BLaER1 (cell line): ENCODE measurements around the gene PRR36.
A peak's percentile ranks its signal among the peaks of the same experiment; 100 is the strongest.

Source experiments
- H3K27ac ChIP-seq: shearing (Covaris generic); formaldehyde crosslinking; 2 replicates; pipeline ENCODE4 v1.8.1; 2022
- H3K27me3 ChIP-seq: shearing (Covaris generic); formaldehyde crosslinking; 2 replicates; pipeline ENCODE4 v1.8.1; 2022
- H3K36me3 ChIP-seq: shearing (Covaris generic); formaldehyde crosslinking; 2 replicates; pipeline ENCODE4 v1.8.1; 2022
- H3K4me1 ChIP-seq: shearing (Covaris generic); formaldehyde crosslinking; 2 replicates; pipeline ENCODE4 v1.8.1; 2022
- H3K4me2 ChIP-seq: shearing (Covaris generic); formaldehyde crosslinking; 2 replicates; pipeline ENCODE4 v1.8.1; 2022
- H3K4me3 ChIP-seq: shearing (Covaris generic); formaldehyde crosslinking; 2 replicates; pipeline ENCODE4 v1.8.1; 2022
- H3K9ac ChIP-seq: shearing (Covaris generic); formaldehyde crosslinking; 2 replicates; pipeline ENCODE4 v1.8.1; 2022
- H3K9me3 ChIP-seq: shearing (Covaris generic); formaldehyde crosslinking; 2 replicates; pipeline ENCODE4 v1.8.1; 2022
- H4K20me1 ChIP-seq: shearing (Covaris generic); formaldehyde crosslinking; 2 replicates; pipeline ENCODE4 v1.8.1; 2022
- Cebpa-rat ChIP-seq: shearing (Covaris generic); IDR thresholded peaks from 2 replicates; pipeline ENCODE4 v1.8.1; 2022

Gene PRR36

GRCh38 chr19:7873304-7874075 is 700 bp downstream of the PRR36 start:
- Histone ChIP-seq H3K9me3 (no peaks in the 10 kb centered on the region), H3K9ac (peak overlapping the region; percentile 85), H3K4me3 (peak overlapping the region; percentile 81), H3K4me2 (peak overlapping the region; percentile 91), H3K27ac (peak overlapping the region; percentile 89), H4K20me1 (peaks cover 36% of the 10 kb centered on the region), H3K36me3 (no peaks in the 10 kb centered on the region), H3K4me1 (peaks cover 58% of the 10 kb centered on the region), H3K27me3 (no peaks in the 10 kb centered on the region)
- no peak for TF ChIP-seq Cebpa-rat

- H3K9me3 ChIP-seq: no peaks in the 10 kb centered on the region
- H4K20me1 ChIP-seq: peaks cover 36% of the 10 kb centered on the region
- no peak for TF ChIP-seq Cebpa-rat
- H3K27ac ChIP-seq: peak overlapping the region; percentile 1; the same call in 1 of the 2 replicates
- peaks cover 67% of the 10 kb centered on the region for H3K4me1 ChIP-seq
- H3K9ac ChIP-seq: peak overlapping the region; percentile 38; the same call in 1 of the 2 replicates
- peak overlapping the region; percentile 91 for H3K4me2 ChIP-seq
- no peaks in the 10 kb centered on the region for H3K27me3 ChIP-seq
- no peaks in the 10 kb centered on the region for H3K36me3 ChIP-seq
- H3K4me3 ChIP-seq: peak overlapping the region; percentile 81
These were observed 1.6 kb downstream of the PRR36 start for GRCh38 chr19:7872306-7873204.

GRCh38 chr19:7871437-7872305 is 2.5 kb downstream of the PRR36 start:
- H3K27me3 ChIP-seq: no peaks in the 10 kb centered on the region
- H3K9ac ChIP-seq: no peak overlapping the region
- H3K27ac ChIP-seq: no peak overlapping the region
- H4K20me1 ChIP-seq: peaks cover 36% of the 10 kb centered on the region
- H3K36me3 ChIP-seq: no peaks in the 10 kb centered on the region
- H3K9me3 ChIP-seq: no peaks in the 10 kb centered on the region
- H3K4me1 ChIP-seq: peaks cover 69% of the 10 kb centered on the region
- peak overlapping the region; percentile 91 for H3K4me2 ChIP-seq
- peak overlapping the region; percentile 53 for H3K4me3 ChIP-seq
- no peak for TF ChIP-seq Cebpa-rat

DNA sequence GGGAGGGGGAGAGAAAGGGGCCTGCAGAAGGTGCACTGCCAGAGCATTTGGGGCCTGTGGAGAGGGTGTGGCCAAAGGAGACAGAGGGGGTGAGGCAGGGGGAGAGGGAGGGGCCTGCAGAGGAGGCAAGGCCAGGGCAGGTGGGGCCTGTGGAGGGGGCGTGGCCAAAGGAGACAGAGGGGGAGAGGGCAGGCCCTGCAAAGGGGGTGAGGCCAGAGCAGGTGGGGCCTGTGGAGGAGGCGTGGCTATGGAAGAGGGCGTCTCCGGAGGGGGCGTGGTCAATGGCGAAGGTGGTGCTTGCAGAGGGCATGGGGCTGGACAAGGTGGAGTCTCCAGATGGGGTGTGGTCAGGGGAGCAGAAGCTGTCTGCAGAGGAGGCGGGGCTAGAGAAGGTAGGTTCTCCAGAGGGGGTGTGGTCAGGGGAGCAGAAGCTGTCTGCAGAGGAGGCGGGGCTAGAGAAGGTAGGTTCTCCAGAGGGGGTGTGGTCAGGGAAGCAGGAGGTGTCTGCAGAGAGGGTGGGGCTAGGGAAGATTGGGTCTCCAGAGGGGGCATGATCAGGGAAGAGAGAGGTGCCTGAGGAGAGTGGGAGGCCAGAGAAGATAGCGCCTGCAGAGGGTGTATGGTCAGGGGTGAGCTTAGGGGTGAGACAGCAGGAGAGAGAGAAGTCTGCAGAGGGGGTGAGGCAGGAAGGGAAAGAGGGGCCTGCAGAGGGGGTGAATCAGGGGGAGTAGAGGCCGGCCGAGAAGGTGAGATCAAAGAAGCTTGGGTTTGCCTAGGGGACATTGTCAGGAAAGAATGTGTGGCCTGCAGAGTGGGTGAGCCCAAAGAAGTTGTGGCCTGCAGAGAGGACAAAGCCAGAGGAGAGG is 3.4 kb downstream of the PRR36 start:
- peaks cover 69% of the 10 kb centered on the region for H3K4me1 ChIP-seq
- peaks cover 36% of the 10 kb centered on the region for H4K20me1 ChIP-seq
- no peaks in the 10 kb centered on the region for H3K36me3 ChIP-seq
- H3K27ac ChIP-seq: no peak overlapping the region
- peak overlapping the region; percentile 30 for H3K4me3 ChIP-seq
- H3K9ac ChIP-seq: no peak overlapping the region
- TF ChIP-seq Cebpa-rat: no peak
- 0 out of 2 replicates have a peak, but pooled peaks cover 2% of the 10 kb centered on the region for H3K27me3 ChIP-seq
- H3K4me2 ChIP-seq: peak overlapping the region; percentile 73
- H3K9me3 ChIP-seq: no peaks in the 10 kb centered on the region

DNA sequence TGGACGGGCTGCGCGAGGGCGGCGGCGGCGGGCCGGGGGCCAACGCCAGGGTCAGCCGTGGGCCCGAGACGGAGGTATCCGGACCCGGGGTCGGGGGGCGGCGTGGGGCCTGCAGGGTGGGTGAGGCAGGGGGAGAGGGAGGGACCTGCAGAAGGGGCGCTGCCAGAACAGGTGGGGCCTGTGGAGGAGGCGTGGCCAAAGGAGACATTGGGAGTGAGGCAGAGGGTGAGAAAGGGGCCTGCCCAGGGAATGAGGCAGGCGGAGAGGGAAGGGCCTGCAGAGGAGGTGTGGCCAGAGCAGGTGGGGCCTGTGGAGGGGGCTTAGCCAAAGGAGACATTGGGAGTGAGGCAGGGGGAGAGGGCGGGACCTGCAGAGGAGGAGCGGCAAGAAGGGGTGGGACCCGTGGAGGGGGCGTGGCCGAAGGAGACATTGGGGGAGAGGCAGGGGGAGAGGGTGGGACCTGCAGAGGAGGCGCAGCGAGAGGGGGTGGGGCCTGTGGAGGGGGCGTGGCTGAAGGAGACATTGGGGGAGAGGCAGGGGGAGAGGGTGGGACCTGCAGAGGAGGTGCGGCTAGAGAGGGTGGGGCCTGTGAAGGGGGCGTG is 4.2 kb downstream of the PRR36 start:
- Histone ChIP-seq H3K9me3 (no peaks in the 10 kb centered on the region), H3K4me3 (peak overlapping the region; percentile 67), H3K27me3 (peaks cover 9% of the 10 kb centered on the region; the same call in 1 of the 2 replicates), H3K9ac (no peak overlapping the region), H3K27ac (no peak overlapping the region), H3K36me3 (no peaks in the 10 kb centered on the region), H3K4me2 (peak overlapping the region; percentile 95), H4K20me1 (peaks cover 39% of the 10 kb centered on the region), H3K4me1 (peaks cover 71% of the 10 kb centered on the region)
- TF ChIP-seq Cebpa-rat: no peak

- peak overlapping the region; percentile 64; the same call in 1 of the 2 replicates for H3K9ac ChIP-seq
- TF ChIP-seq Cebpa-rat: no peak
- peaks cover 70% of the 10 kb centered on the region for H3K4me1 ChIP-seq
- peak overlapping the region; percentile 67 for H3K4me3 ChIP-seq
- H4K20me1 ChIP-seq: peaks cover 44% of the 10 kb centered on the region
- peak overlapping the region; percentile 95 for H3K4me2 ChIP-seq
- H3K27me3 ChIP-seq: peaks cover 14% of the 10 kb centered on the region; the same call in 1 of the 2 replicates
- no peaks in the 10 kb centered on the region for H3K9me3 ChIP-seq
- H3K27ac ChIP-seq: peak overlapping the region; percentile 73; the same call in 1 of the 2 replicates
- no peaks in the 10 kb centered on the region for H3K36me3 ChIP-seq
These were observed 4.7 kb downstream of the PRR36 start for GRCh38 chr19:7869453-7869909.

GRCh38 chr19:7868671-7869452 is 5.3 kb downstream of the PRR36 start:
- peaks cover 21% of the 10 kb centered on the region for H3K27me3 ChIP-seq
- H4K20me1 ChIP-seq: peaks cover 49% of the 10 kb centered on the region
- peaks cover 73% of the 10 kb centered on the region for H3K4me1 ChIP-seq
- H3K9ac ChIP-seq: peak overlapping the region; percentile 64; the same call in 1 of the 2 replicates
- no peak for TF ChIP-seq Cebpa-rat
- peak overlapping the region; percentile 95 for H3K4me2 ChIP-seq
- H3K36me3 ChIP-seq: no peaks in the 10 kb centered on the region
- peak overlapping the region; percentile 67 for H3K4me3 ChIP-seq
- H3K27ac ChIP-seq: peak overlapping the region; percentile 73
- H3K9me3 ChIP-seq: no peaks in the 10 kb centered on the region

DNA sequence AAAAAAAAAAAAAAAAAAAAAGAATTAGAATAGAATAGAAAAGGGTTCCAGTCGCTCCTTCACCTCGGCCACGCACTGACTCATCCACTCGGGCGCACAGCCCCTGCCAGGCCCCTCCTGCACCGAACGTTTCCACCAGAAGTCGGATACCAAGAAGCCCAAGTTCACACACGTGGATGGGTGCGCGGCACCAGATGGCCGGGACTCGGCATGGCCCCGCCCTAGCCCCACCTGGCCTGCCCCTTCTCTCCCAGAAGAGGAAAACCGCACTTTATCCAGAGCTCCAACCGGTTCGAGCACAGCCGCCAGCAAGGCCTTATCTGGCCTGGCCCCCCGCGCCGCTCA is 5.9 kb downstream of the PRR36 start:
- peak overlapping the region; percentile 95 for H3K4me2 ChIP-seq

More for the DNA sequence above, 5.9 kb downstream of the PRR36 start:
- Histone ChIP-seq H4K20me1 (peaks cover 55% of the 10 kb centered on the region), H3K27me3 (peaks cover 26% of the 10 kb centered on the region), H3K36me3 (no peaks in the 10 kb centered on the region), H3K4me3 (peak overlapping the region; percentile 67), H3K9ac (peak overlapping the region; percentile 29; the same call in 1 of the 2 replicates), H3K27ac (no peak overlapping the region), H3K9me3 (no peaks in the 10 kb centered on the region), H3K4me1 (peaks cover 73% of the 10 kb centered on the region)
- no peak for TF ChIP-seq Cebpa-rat
